Muscle of leg (tissue), 11 donors: ENCODE results near the gene MED16. TPM values are rescaled to one million over a fixed set of nuclear protein-coding genes. Genes with fewer than 3 reads are reported as not detected.

Experiments used
- DNase-seq: peaks from one replicate; pipeline ENCODE4 v3.0.0; 2013
- H3K27ac ChIP-seq: one replicate; pipeline ENCODE4 v1.5.1; 2013; ENCODE audit warnings: mild to moderate bottlenecking, low read length, control low read depth
- H3K27me3 ChIP-seq: one replicate; pipeline ENCODE4 v1.6.1; 2013; ENCODE audit warnings: low read length; ENCODE audit not compliant: control insufficient read depth, insufficient read depth
- H3K36me3 ChIP-seq: one replicate; pipeline ENCODE4 v1.6.1; 2013; ENCODE audit warnings: low read length; ENCODE audit not compliant: control insufficient read depth, insufficient read depth
- H3K4me1 ChIP-seq: one replicate; pipeline ENCODE4 v1.6.1; 2013; ENCODE audit warnings: low read length; ENCODE audit not compliant: control insufficient read depth, insufficient read depth
- H3K4me3 ChIP-seq: one replicate; pipeline ENCODE4 v1.5.1; 2013; ENCODE audit warnings: low read length, control low read depth
- H3K9me3 ChIP-seq: replicated peaks from 2 replicates; pipeline ENCODE4 v1.6.1; 2013; ENCODE audit warnings: low read depth, low read length; ENCODE audit not compliant: control insufficient read depth
- WGBS: methylation state at CpG from one replicate; pipeline ENCODE4 v1.1.5; 2013; ENCODE audit warnings: missing lambda C conversion rate; ENCODE audit not compliant: insufficient coverage; 5-methylcytosine and 5-hydroxymethylcytosine counted together
- polyA plus RNA-seq, 8 donors: library from polyadenylated mRNA; unstranded; fragments of 120-200 nt; gene quantifications; one replicate each; pipeline versions ENCODE4 v1.2.1 to v1.2.3, GENCODE V29; 2013; ENCODE audit warnings: inconsistent platforms in 1 of 8, low replicate concordance in 1 of 8; ENCODE audit not compliant: insufficient read length in 8 of 8, insufficient read depth in 1 of 8
- total RNA-seq: library from RNA; stranded (reverse); fragments of 120-200 nt; gene quantifications from one replicate; pipeline ENCODE4 v1.2.4, GENCODE V29; 2013

MED16 gene
- total and polyA plus RNA-seq, 9 donors: 11.6 to 48.1 (median 37.7) TPM

GRCh38 chr19:870314-870713 lies 22.7 kb downstream of the MED16 start:
- Histone ChIP-seq H3K4me1 (peaks cover 21% of the 10 kb centered on the region), H3K9me3 (no peaks in the 10 kb centered on the region), H3K36me3 (peaks cover 67% of the 10 kb centered on the region), H3K27ac (no peak overlapping the region), H3K27me3 (no peaks in the 10 kb centered on the region), H3K4me3 (no peak overlapping the region)
- DNase-seq: no peak
- WGBS: 84% methylated on average over 5 of the region's 8 CpGs

DNA sequence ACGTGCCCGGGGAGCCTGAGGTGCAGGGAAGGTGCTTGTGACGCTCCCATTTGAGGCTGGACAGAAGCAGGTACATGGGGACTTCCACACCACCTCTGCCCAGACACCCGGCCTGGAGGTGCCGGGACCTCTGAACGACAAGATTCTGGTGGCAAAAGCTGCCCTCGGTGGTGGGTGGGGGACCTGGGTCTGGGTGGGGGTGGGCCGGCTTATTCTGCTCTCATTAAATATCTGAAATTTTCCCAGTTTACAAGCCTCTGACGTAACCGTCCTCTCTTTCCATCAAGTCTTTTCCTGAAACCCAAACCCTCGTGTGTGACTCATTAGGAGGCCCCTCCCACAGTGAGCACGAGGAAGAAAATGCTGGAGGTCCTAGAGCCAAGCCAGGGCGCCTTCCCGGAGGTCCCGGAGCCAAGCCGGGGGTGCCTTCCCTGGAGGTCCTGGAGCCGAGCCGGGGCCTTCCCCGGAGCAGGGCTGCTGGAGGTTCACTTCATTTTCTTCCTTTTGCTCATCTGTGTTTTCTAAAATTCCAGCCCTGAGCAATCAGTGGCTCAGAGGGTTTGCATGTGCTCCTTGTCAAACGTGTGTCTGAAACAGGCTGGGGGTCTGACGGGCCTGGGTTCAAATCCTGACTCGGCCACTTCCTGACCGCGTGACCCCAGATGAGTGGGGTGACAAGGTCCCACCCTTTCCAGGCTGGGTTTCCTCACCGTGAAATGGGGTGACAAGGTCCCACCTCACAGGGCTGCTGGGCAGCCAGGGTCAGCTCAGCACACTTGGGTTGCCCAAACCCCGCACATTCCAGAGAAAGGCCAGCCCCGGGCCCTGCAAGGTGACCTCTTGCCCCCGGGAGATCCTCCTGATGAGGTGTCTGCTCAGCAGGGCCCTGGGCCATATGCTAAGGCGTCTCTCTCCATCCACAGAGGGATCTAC lies 23.5 kb downstream of the MED16 start:
- no peaks in the 10 kb centered on the region for H3K9me3 ChIP-seq
- H3K36me3 ChIP-seq: peaks cover 60% of the 10 kb centered on the region
- WGBS: 50% methylated on average over 24 of the region's 29 CpGs
- no peak overlapping the region for H3K4me3 ChIP-seq
- peak overlapping the region; percentile 71 for H3K27ac ChIP-seq
- no peaks in the 10 kb centered on the region for H3K27me3 ChIP-seq
- peaks cover 20% of the 10 kb centered on the region for H3K4me1 ChIP-seq
- peak; percentile 93 for DNase-seq

DNA sequence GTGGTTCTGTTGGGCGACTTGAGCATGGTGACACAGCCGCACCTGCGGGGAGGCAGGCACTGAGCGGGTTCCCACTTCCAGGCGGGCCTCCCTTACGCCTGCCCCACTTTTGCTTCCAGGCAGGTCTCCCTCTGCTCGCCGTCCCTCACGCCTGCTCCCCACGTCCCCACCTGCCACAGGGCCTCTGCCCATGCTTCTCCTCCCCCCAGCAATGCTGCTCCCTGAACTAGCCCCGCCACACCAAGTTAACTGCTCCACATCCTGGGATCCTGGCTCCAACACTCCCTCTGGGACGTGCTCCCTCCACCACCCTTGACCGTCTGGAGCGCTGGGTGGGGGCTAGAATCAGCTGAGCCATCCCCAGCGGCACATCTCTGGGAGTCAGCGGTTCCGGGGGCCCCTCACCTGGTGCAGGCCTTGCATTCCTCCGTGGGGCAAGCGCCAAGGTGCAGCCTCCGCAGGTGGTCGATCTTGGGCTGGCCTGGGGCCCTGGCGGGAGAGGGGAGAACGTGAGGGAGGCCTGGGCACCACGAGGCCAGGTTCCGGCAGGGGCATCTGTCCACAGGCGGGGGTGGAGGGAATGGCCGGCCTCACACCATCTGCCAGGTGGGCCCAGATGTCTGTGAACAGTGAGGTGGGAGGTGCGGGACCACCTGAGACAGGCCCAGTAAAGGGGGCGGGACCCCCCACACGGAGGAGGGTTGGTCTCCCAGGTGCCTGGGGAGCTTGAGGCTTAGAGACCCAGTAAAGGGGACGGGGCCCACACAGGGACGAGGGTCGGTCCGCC lies 24.3 kb downstream of the MED16 start:
- no peak for DNase-seq
- peaks cover 53% of the 10 kb centered on the region for H3K36me3 ChIP-seq
- WGBS: 89% methylated on average over 34 of the region's 34 CpGs
- H3K4me3 ChIP-seq: no peak overlapping the region
- peak overlapping the region; percentile 16 for H3K27ac ChIP-seq
- H3K9me3 ChIP-seq: no peaks in the 10 kb centered on the region
- H3K4me1 ChIP-seq: peaks cover 20% of the 10 kb centered on the region
- H3K27me3 ChIP-seq: peaks cover 1% of the 10 kb centered on the region

DNA sequence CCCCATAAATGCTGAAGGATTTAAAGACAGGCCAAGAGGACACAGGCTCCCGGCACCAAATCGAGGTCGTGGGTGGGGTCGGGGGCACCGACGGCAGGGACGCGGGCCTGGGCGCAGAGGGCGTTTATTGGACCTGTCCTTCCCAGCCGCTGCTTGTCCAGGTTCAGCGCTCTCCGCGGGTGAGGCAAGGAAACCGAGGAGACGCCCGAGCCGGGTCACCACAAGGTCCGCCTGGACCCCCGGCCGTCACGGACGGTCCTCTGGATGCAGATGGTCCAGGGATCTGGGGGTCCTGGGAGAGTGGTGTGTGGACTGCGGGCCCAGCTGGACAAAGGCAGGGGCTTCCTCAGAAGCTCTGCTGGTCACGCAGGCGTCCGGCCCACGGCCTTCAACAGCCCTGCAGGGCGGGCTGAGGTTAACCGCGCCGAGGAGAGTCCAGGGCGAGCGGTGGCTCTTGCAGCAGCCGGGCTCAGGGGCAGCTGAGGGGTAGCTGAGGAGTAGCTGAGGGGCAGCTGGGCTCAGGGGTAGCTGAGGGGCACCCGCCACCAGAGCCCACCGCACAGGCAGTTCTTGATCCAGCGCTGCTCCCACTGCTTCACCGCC lies 25.0 kb downstream of the MED16 start:
- Histone ChIP-seq H3K4me1 (peaks cover 20% of the 10 kb centered on the region), H3K27me3 (peaks cover 8% of the 10 kb centered on the region), H3K27ac (no peak overlapping the region), H3K4me3 (no peak overlapping the region), H3K9me3 (no peaks in the 10 kb centered on the region), H3K36me3 (peaks cover 49% of the 10 kb centered on the region)
- DNase-seq: no peak
- WGBS: 92% methylated on average over 39 of the region's 39 CpGs

GRCh38 chr19:867301-867793 lies 25.6 kb downstream of the MED16 start:
- Histone ChIP-seq H3K4me1 (peaks cover 24% of the 10 kb centered on the region), H3K27me3 (peaks cover 14% of the 10 kb centered on the region), H3K36me3 (peaks cover 48% of the 10 kb centered on the region), H3K9me3 (no peaks in the 10 kb centered on the region), H3K27ac (no peak overlapping the region), H3K4me3 (no peak overlapping the region)
- DNase-seq: peak; percentile 67
- WGBS: 48% methylated on average over 6 of the region's 16 CpGs

- peaks cover 18% of the 10 kb centered on the region for H3K27me3 ChIP-seq
- WGBS: 65% methylated on average over 29 of the region's 38 CpGs
Observed at GRCh38 chr19:866769-867300, 26.2 kb downstream of the MED16 start.

GRCh38 chr19:863315-863620 lies 29.7 kb downstream of the MED16 start:
- Histone ChIP-seq H3K4me3 (no peak overlapping the region), H3K27me3 (peaks cover 50% of the 10 kb centered on the region), H3K36me3 (peaks cover 11% of the 10 kb centered on the region), H3K9me3 (no peaks in the 10 kb centered on the region), H3K4me1 (peaks cover 16% of the 10 kb centered on the region), H3K27ac (no peak overlapping the region)
- WGBS: no CpG with 5 or more reads among the region's 7 CpGs
- no peak for DNase-seq

More at GRCh38 chr19:866769-867300, 26.2 kb downstream of the MED16 start:
- no peak for DNase-seq
- Histone ChIP-seq H3K36me3 (peaks cover 43% of the 10 kb centered on the region), H3K4me1 (peaks cover 24% of the 10 kb centered on the region), H3K9me3 (no peaks in the 10 kb centered on the region), H3K4me3 (no peak overlapping the region), H3K27ac (no peak overlapping the region)

DNA sequence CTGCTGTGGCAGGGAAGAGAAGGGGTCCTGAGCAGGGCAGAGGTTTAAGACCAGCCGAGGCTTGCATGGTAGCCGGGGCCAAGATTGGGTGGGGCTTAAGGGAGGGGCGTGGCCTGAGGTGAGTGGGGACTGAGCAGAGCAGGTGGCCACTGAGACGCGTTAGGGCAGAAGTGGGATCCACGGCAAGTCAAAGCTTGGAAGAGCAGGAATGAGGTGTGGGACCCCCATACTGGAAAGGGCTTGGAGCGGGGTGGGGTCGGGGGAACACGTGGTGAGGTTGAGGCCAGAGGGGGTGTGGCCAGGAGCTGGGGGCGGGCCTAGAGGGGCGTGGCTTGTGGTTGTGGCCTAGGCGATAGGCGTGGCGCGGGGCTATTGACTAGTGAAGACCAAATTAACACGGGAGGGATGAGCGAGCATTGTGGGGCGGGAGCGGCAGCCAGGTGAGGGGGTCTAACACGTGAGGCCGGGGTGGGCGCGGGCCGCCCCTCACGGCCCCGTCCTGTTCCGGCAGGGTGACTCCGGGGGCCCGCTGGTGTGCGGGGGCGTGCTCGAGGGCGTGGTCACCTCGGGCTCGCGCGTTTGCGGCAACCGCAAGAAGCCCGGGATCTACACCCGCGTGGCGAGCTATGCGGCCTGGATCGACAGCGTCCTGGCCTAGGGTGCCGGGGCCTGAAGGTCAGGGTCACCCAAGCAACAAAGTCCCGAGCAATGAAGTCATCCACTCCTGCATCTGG lies 30.2 kb downstream of the MED16 start:
- 15% methylated on average over 47 of the region's 48 CpGs for WGBS
- Histone ChIP-seq H3K9me3 (no peaks in the 10 kb centered on the region), H3K36me3 (peaks cover 6% of the 10 kb centered on the region), H3K4me1 (peaks cover 15% of the 10 kb centered on the region), H3K27ac (no peak overlapping the region), H3K4me3 (no peak overlapping the region), H3K27me3 (peaks cover 53% of the 10 kb centered on the region)
- DNase-seq: peak; percentile 61

GRCh38 chr19:861756-862580 lies 31.0 kb downstream of the MED16 start:
- peaks cover 1% of the 10 kb centered on the region for H3K36me3 ChIP-seq
- no peak overlapping the region for H3K27ac ChIP-seq
- H3K4me1 ChIP-seq: peaks cover 13% of the 10 kb centered on the region
- peaks cover 57% of the 10 kb centered on the region for H3K27me3 ChIP-seq
- DNase-seq: peak; percentile 36
- no peak overlapping the region for H3K4me3 ChIP-seq
- no peaks in the 10 kb centered on the region for H3K9me3 ChIP-seq
- 14% methylated on average over 48 of the region's 60 CpGs for WGBS
